Neural cell (in vitro differentiated cells): ENCODE data around the gene GJA3. TPM values are rescaled to one million over a fixed set of nuclear protein-coding genes. Genes with fewer than 3 reads are reported as not detected.

Experiments
- H2AFZ ChIP-seq: fragments of 200-600, 300-800 bp; sonication (generic), shearing (Covaris generic); 2 replicates; pipeline ENCODE4 v1.6.0; 2014; ENCODE audit warnings: low read depth, mild to moderate bottlenecking, antibody characterized with exemption, low read length, moderate library complexity
- H3F3A ChIP-seq: fragments of 200-600 bp; shearing (Covaris generic); 2 replicates; pipeline ENCODE4 v1.6.1; 2016; ENCODE audit warnings: mild to moderate bottlenecking, moderate library complexity, mixed read lengths, antibody characterized with exemption, low read length; ENCODE audit not compliant: insufficient read depth, poor library complexity, severe bottlenecking
- H3K27ac ChIP-seq: fragments of 200-600, 300-800 bp; sonication (generic), shearing (Covaris generic); 2 replicates; pipeline ENCODE4 v1.5.1; 2014; ENCODE audit warnings: mild to moderate bottlenecking, low read length, moderate library complexity
- H3K27me3 ChIP-seq: fragments of 300-800, 200-600 bp; sonication (generic), shearing (Covaris generic); 2 replicates; pipeline ENCODE4 v1.6.0; 2014; ENCODE audit warnings: mild to moderate bottlenecking, low read depth, low read length, moderate library complexity; ENCODE audit not compliant: insufficient read depth
- H3K36me3 ChIP-seq: fragments of 300-800, 200-600 bp; sonication (generic), shearing (Covaris generic); 2 replicates; pipeline ENCODE4 v1.5.1; 2014; ENCODE audit warnings: mild to moderate bottlenecking, antibody characterized with exemption, low read length, moderate library complexity; ENCODE audit not compliant: insufficient read depth
- H3K4me2 ChIP-seq: fragments of 300-800, 200-600 bp; sonication (generic), shearing (Covaris generic); 2 replicates; pipeline ENCODE4 v1.6.0; 2014; ENCODE audit warnings: mild to moderate bottlenecking, low read length
- H3K4me3 ChIP-seq: fragments of 300-800, 200-600 bp; sonication (generic), shearing (Covaris generic); 2 replicates; pipeline ENCODE4 v1.5.1; 2014; ENCODE audit warnings: mild to moderate bottlenecking, low read length, moderate library complexity
- H3K79me2 ChIP-seq: fragments of 200-600 bp; shearing (Covaris generic); replicated peaks from 2 replicates; pipeline ENCODE4 v1.6.0; 2014; ENCODE audit warnings: mild to moderate bottlenecking, low read length, moderate library complexity; ENCODE audit not compliant: insufficient read depth
- H3K9ac ChIP-seq: fragments of 300-800, 200-600 bp; sonication (generic), shearing (Covaris generic); 2 replicates; pipeline ENCODE4 v1.6.1; 2016; ENCODE audit warnings: mild to moderate bottlenecking, low read length, mixed read lengths
- H3K9me2 ChIP-seq: fragments of 200-600 bp; shearing (Covaris generic); 2 replicates; pipeline ENCODE4 v1.6.1; 2016; ENCODE audit warnings: mild to moderate bottlenecking, low read length, mixed read lengths; ENCODE audit not compliant: insufficient read depth
- H3K9me3 ChIP-seq: fragments of 200-600, 300-800 bp; sonication (generic), shearing (Covaris generic); 2 replicates; pipeline ENCODE4 v1.6.1; 2016; ENCODE audit warnings: mild to moderate bottlenecking, mixed run types, low read length, moderate library complexity, mixed read lengths
- H4K20me1 ChIP-seq: fragments of 200-600 bp; shearing (Covaris generic); 2 replicates; pipeline ENCODE4 v1.6.1; 2016; ENCODE audit warnings: mild to moderate bottlenecking, mixed run types; ENCODE audit not compliant: insufficient read depth
- EP300 ChIP-seq: fragments of 450-650 bp; conservative IDR thresholded peaks from 2 replicates; pipeline ENCODE4 v1.6.1; 2014; ENCODE audit warnings: antibody characterized with exemption, mild to moderate bottlenecking, moderate library complexity; ENCODE audit not compliant: poor library complexity, severe bottlenecking
- EZH2 ChIP-seq: fragments of 200-600, 300-800 bp; shearing (Covaris generic), sonication (generic); IDR thresholded peaks from 2 replicates; pipeline ENCODE4 v1.6.1; 2014; ENCODE audit warnings: antibody characterized with exemption, low read length, borderline replicate concordance, mild to moderate bottlenecking; ENCODE audit not compliant: insufficient read depth, poor library complexity, severe bottlenecking
- MXI1 ChIP-seq: fragments of 450-650 bp; conservative IDR thresholded peaks from 2 replicates; pipeline ENCODE4 v1.6.1; 2014; ENCODE audit warnings: antibody characterized with exemption, mild to moderate bottlenecking; ENCODE audit not compliant: poor library complexity, severe bottlenecking
- POLR2AphosphoS5 ChIP-seq: IDR thresholded peaks from 2 replicates; pipeline ENCODE4 v1.6.1; 2012
- RAD21 ChIP-seq: fragments of 450-650 bp; conservative IDR thresholded peaks from 2 replicates; pipeline ENCODE4 v1.6.1; 2014; ENCODE audit warnings: antibody characterized with exemption, mild to moderate bottlenecking, moderate library complexity
- REST ChIP-seq: IDR thresholded peaks from 2 replicates; pipeline ENCODE4 v1.6.1; 2012; ENCODE audit warnings: borderline replicate concordance
- SMC3 ChIP-seq: fragments of 450-650 bp; conservative IDR thresholded peaks from 2 replicates; pipeline ENCODE4 v1.6.1; 2014; ENCODE audit warnings: antibody characterized with exemption, mild to moderate bottlenecking, moderate library complexity; ENCODE audit not compliant: poor library complexity
- TAF1 ChIP-seq: IDR thresholded peaks from 2 replicates; pipeline ENCODE4 v1.6.1; 2012; ENCODE audit warnings: low read depth
- polyA plus RNA-seq: library from polyadenylated mRNA; depleted of rRNA; stranded (reverse); fragments of >200 nt; gene quantifications from 2 replicates; pipeline ENCODE4 v1.2.3, GENCODE V29; 2014
- TF ChIP-seq, protein P1 (sequence below): fragments of 450-650 bp; IDR thresholded peaks from 2 replicates; pipeline ENCODE4 v1.5.1; 2014; ENCODE audit warnings: antibody characterized with exemption, mild to moderate bottlenecking, moderate library complexity; ENCODE audit not compliant: poor library complexity, severe bottlenecking

The GJA3 gene
- polyA plus RNA-seq, 1 donor from 2014 or later, result not detected

DNA sequence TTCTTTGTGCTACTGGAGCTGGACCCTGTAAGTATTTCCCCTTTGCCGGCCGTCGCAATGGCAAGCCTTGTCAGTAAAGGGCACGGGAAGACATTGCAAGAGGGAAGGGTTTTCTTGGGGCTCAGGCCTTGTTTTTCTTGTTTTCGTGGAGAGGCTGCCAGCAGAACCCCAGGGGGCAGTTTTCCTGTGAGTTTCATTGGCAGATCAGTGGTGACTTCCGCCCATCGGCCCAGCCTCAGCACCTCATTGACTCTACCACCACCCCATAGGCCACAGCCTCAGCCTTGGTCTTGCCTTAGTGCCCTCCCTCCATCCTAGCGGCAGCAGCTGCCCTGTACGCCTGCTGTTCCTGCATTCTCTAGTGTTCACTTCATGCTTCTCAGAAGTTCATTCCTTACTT lies 61.5 kb downstream of the GJA3 start:
- Histone ChIP-seq H3F3A (no peaks in the 10 kb centered on the region), H3K9ac (no peak overlapping the region), H4K20me1 (no peaks in the 10 kb centered on the region), H3K4me3 (no peak overlapping the region), H3K36me3 (no peaks in the 10 kb centered on the region), H3K9me2 (no peaks in the 10 kb centered on the region), H3K79me2 (no peaks in the 10 kb centered on the region), H3K27me3 (no peaks in the 10 kb centered on the region), H3K27ac (no peak overlapping the region), H2AFZ (no peak overlapping the region), H3K9me3 (no peaks in the 10 kb centered on the region), H3K4me2 (no peak overlapping the region)
- TF ChIP-seq EZH2 (no peak), SMC3 (no peak), EP300 (no peak), RAD21 (no peak), REST (no peak), TAF1 (no peak), MXI1 (no peak), POLR2AphosphoS5 (no peak)
- TF ChIP-seq, protein P1, sequence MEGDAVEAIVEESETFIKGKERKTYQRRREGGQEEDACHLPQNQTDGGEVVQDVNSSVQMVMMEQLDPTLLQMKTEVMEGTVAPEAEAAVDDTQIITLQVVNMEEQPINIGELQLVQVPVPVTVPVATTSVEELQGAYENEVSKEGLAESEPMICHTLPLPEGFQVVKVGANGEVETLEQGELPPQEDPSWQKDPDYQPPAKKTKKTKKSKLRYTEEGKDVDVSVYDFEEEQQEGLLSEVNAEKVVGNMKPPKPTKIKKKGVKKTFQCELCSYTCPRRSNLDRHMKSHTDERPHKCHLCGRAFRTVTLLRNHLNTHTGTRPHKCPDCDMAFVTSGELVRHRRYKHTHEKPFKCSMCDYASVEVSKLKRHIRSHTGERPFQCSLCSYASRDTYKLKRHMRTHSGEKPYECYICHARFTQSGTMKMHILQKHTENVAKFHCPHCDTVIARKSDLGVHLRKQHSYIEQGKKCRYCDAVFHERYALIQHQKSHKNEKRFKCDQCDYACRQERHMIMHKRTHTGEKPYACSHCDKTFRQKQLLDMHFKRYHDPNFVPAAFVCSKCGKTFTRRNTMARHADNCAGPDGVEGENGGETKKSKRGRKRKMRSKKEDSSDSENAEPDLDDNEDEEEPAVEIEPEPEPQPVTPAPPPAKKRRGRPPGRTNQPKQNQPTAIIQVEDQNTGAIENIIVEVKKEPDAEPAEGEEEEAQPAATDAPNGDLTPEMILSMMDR, result no peak

GRCh38 chr13:20093951-20094350 lies 66.9 kb downstream of the GJA3 start:
- no peaks in the 10 kb centered on the region for H4K20me1 ChIP-seq
- no peaks in the 10 kb centered on the region for H3F3A ChIP-seq
- no peak overlapping the region for H3K4me3 ChIP-seq
- H3K9me2 ChIP-seq, result no peaks in the 10 kb centered on the region
- no peaks in the 10 kb centered on the region for H3K36me3 ChIP-seq
- H3K79me2 ChIP-seq, result no peaks in the 10 kb centered on the region
- no peak overlapping the region for H2AFZ ChIP-seq
- no peak overlapping the region for H3K9ac ChIP-seq
- no peak for TF ChIP-seq MXI1
- no peak for TF ChIP-seq REST
- TF ChIP-seq TAF1, result no peak
- no peak for TF ChIP-seq SMC3
- no peak for TF ChIP-seq RAD21
- no peak for TF ChIP-seq POLR2AphosphoS5
- no peak for TF ChIP-seq EP300
- TF ChIP-seq, protein P1, result no peak
- no peak for TF ChIP-seq EZH2
- H3K27me3 ChIP-seq, result no peaks in the 10 kb centered on the region
- no peak overlapping the region for H3K27ac ChIP-seq
- H3K9me3 ChIP-seq, result no peaks in the 10 kb centered on the region
- no peak overlapping the region for H3K4me2 ChIP-seq
